Endodermal cell (in vitro differentiated cells): ENCODE data around the gene RUFY2. TPM values are rescaled to one million over a fixed set of nuclear protein-coding genes. Genes with fewer than 3 reads are reported as not detected.

Experiments used
- DNase-seq: peaks from one replicate; pipeline ENCODE4 v3.0.0-alpha.2; 2017
- H3K27ac ChIP-seq: 2 replicates; pipeline ENCODE4 v1.5.1; 2013; ENCODE audit warnings: mild to moderate bottlenecking, low read depth, low read length, moderate library complexity
- H3K27me3 ChIP-seq: 2 replicates; pipeline ENCODE4 v1.6.1; 2013; ENCODE audit warnings: mild to moderate bottlenecking, low read length, moderate library complexity; ENCODE audit not compliant: insufficient read depth, control insufficient read depth, poor library complexity, severe bottlenecking
- H3K36me3 ChIP-seq: 2 replicates; pipeline ENCODE4 v1.7.0; 2013; ENCODE audit warnings: mild to moderate bottlenecking, low read length, moderate library complexity; ENCODE audit not compliant: control insufficient read depth, insufficient read depth
- H3K4me1 ChIP-seq: one replicate; pipeline ENCODE4 v1.7.0; 2013; ENCODE audit warnings: low read length; ENCODE audit not compliant: control insufficient read depth, insufficient read depth
- H3K4me3 ChIP-seq: 2 replicates; pipeline ENCODE4 v1.5.1; 2013; ENCODE audit warnings: mild to moderate bottlenecking, low read length, moderate library complexity
- H3K9ac ChIP-seq: 2 replicates; pipeline ENCODE4 v1.6.1; 2013; ENCODE audit warnings: mild to moderate bottlenecking, low read length, moderate library complexity; ENCODE audit not compliant: poor library complexity, severe bottlenecking; ENCODE audit errors: extremely low read depth
- H3K9me3 ChIP-seq: 2 replicates; pipeline ENCODE4 v1.6.1; 2013; ENCODE audit warnings: mild to moderate bottlenecking, low read length, moderate library complexity; ENCODE audit not compliant: control insufficient read depth
- H3K27ac Mint-ChIP-seq: 2 replicates; pipeline ENCODE4 v1.8.0; 2020; ENCODE audit warnings: mixed read lengths
- H3K27me3 Mint-ChIP-seq: 2 replicates; pipeline ENCODE4 v1.8.0; 2021; ENCODE audit warnings: mild to moderate bottlenecking, mixed read lengths; ENCODE audit not compliant: insufficient read depth
- H3K36me3 Mint-ChIP-seq: 2 replicates; pipeline ENCODE4 v1.8.0; 2020; ENCODE audit warnings: low read depth, mixed read lengths
- H3K4me1 Mint-ChIP-seq: 2 replicates; pipeline ENCODE4 v1.8.0; 2020; ENCODE audit warnings: mixed read lengths
- H3K4me3 Mint-ChIP-seq: 2 replicates; pipeline ENCODE4 v1.8.0; 2020; ENCODE audit warnings: mild to moderate bottlenecking, moderate library complexity, mixed read lengths
- H3K9me3 Mint-ChIP-seq: 2 replicates; pipeline ENCODE4 v1.8.0; 2020; ENCODE audit warnings: mild to moderate bottlenecking, mixed read lengths
- WGBS, 2 experiments: methylation state at CpG; one replicate each; pipeline versions ENCODE4 v1.1.5 to v1.1.7; 2013; ENCODE audit warnings: missing lambda C conversion rate in 2 of 2, mixed read lengths in 1 of 2; ENCODE audit not compliant: insufficient coverage in 1 of 2, insufficient read length in 1 of 2; 5-methylcytosine and 5-hydroxymethylcytosine counted together
- total RNA-seq, 2 donors: library from RNA; stranded (reverse); fragmentation: NEBNext Ultra II Directional in 1 of 2; extraction: Animal tissue kit (Norgen Biotek cat#: 25700) in 1 of 2; gene quantifications; 2 replicates in 1 of 2; 3 replicates in 1 of 2; pipeline ENCODE4 v1.2.1, GENCODE V29; 2021
- TF ChIP-seq, protein P1 (sequence below): fragments of 200-600 bp; sonication (generic); conservative IDR thresholded peaks from 2 replicates; pipeline ENCODE4 v1.5.0; 2021; ENCODE audit warnings: antibody characterized with exemption, mild to moderate bottlenecking

RUFY2 gene
- total RNA-seq, 2 donors from 2014 or later, result 21.1 to 26.9 TPM

DNA sequence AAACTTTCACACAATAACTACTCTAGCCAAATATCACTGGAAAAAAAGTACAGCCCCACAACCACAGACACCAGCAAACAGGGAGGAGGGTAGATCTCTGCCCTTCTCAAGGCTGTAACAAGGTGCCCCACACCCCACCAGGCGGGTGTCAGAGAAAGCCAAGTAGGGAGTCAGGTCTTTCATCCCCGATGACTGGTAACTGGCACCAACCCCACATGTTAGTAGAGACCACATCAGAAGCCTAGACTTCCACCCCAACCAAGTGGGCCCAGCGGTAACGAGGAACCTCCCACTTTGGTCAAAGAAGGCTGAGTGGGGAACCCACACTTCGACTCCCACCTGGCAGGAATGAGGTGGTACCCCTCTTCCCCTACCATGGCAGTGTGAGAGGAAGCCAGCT lies 16.4 kb upstream of the RUFY2 start:
- Mint-ChIP-seq H3K27ac (no peak overlapping the region), H3K9me3 (no peaks in the 10 kb centered on the region), H3K4me1 (no peaks in the 10 kb centered on the region), H3K27me3 (no peaks in the 10 kb centered on the region), H3K4me3 (no peak overlapping the region), H3K36me3 (peaks cover 66% of the 10 kb centered on the region)
- no peak overlapping the region for H3K9ac ChIP-seq
- TF ChIP-seq, protein P1, sequence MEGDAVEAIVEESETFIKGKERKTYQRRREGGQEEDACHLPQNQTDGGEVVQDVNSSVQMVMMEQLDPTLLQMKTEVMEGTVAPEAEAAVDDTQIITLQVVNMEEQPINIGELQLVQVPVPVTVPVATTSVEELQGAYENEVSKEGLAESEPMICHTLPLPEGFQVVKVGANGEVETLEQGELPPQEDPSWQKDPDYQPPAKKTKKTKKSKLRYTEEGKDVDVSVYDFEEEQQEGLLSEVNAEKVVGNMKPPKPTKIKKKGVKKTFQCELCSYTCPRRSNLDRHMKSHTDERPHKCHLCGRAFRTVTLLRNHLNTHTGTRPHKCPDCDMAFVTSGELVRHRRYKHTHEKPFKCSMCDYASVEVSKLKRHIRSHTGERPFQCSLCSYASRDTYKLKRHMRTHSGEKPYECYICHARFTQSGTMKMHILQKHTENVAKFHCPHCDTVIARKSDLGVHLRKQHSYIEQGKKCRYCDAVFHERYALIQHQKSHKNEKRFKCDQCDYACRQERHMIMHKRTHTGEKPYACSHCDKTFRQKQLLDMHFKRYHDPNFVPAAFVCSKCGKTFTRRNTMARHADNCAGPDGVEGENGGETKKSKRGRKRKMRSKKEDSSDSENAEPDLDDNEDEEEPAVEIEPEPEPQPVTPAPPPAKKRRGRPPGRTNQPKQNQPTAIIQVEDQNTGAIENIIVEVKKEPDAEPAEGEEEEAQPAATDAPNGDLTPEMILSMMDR, result no peak
- H3K27me3 ChIP-seq, result no peaks in the 10 kb centered on the region
- H3K4me1 ChIP-seq, result no peaks in the 10 kb centered on the region
- no peak overlapping the region for H3K4me3 ChIP-seq
- 85% methylated on average over 5 of the region's 5 CpGs; no CpG with 5 or more reads in 1 of the 2 experiments for WGBS, 2 experiments
- no peak for DNase-seq
- no peaks in the 10 kb centered on the region for H3K9me3 ChIP-seq
- H3K27ac ChIP-seq, result no peak overlapping the region
- peaks cover 67% of the 10 kb centered on the region for H3K36me3 ChIP-seq

DNA sequence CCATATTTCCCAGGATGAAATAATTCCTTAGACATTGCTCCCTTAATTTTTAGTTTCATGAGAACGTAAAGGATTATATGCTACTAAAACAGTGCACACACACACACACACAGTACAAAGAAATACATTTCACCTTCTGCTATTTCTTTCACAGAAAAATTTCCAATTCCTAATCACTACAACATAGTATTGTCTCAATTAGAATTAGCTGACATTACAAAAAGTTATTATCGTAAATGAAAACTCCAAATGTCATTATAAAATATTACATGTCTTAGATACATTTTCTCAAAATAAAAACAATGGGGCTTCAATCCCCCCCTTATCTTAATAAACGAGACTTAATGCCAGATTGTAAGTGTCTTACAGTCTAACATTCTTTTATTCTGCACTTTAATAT lies 12.3 kb upstream of the RUFY2 start:
- peaks cover 79% of the 10 kb centered on the region for H3K36me3 Mint-ChIP-seq
- peaks cover 90% of the 10 kb centered on the region for H3K36me3 ChIP-seq

DNA sequence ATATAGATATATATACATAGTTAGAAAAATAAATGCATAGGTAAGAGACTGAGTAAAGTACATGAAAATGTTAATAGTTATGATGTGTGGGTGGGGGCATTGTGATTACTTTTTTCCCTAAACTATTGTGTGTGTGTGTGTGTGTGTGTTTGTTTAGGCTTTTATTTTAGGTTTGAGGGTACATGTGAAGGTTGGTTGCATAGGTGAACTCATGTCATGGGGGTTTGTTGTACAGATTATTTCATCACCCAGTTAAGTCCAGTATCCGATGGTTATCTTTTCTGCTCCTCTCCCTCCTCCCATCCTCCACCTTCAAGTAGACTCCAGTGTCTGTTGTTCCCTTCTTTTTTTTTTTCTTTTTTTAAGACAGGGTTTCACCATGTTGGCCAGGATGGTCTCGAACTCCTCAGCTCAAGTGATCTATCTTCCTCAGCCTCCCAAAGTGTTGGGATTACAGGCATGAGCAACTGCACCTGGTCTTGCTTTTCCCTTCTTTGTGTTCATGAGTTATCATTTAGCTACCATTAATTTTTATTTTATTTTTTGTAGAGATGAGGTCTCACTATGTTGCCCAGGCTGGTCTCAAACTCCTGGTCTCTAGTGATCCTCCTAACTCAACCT lies 1.9 kb upstream of the RUFY2 start:
- WGBS, 2 experiments, result 91% methylated on average over 2 of the region's 2 CpGs; no CpG with 5 or more reads in 1 of the 2 experiments
- Histone ChIP-seq H3K27me3 (no peaks in the 10 kb centered on the region), H3K9ac (no peak overlapping the region), H3K4me1 (no peaks in the 10 kb centered on the region), H3K27ac (no peak overlapping the region), H3K36me3 (peaks cover 6% of the 10 kb centered on the region), H3K9me3 (no peaks in the 10 kb centered on the region), H3K4me3 (no peak overlapping the region)
- Mint-ChIP-seq H3K36me3 (peaks cover 13% of the 10 kb centered on the region), H3K27me3 (no peaks in the 10 kb centered on the region), H3K9me3 (no peaks in the 10 kb centered on the region), H3K4me3 (no peak overlapping the region), H3K27ac (no peak overlapping the region), H3K4me1 (peaks cover 15% of the 10 kb centered on the region)
- DNase-seq, result no peak
- TF ChIP-seq, protein P1, result no peak

More for the DNA sequence above, 12.3 kb upstream of the RUFY2 start:
- H3K27me3 ChIP-seq, result no peaks in the 10 kb centered on the region
- H3K4me3 Mint-ChIP-seq, result no peak overlapping the region
- no peaks in the 10 kb centered on the region for H3K9me3 Mint-ChIP-seq
- H3K4me1 ChIP-seq, result no peaks in the 10 kb centered on the region
- WGBS, 2 experiments, result 92 to 95% methylated on average over 2 to 3 of the region's 3 CpGs
- no peak overlapping the region for H3K4me3 ChIP-seq
- TF ChIP-seq, protein P1, result no peak
- no peaks in the 10 kb centered on the region for H3K4me1 Mint-ChIP-seq
- H3K27ac Mint-ChIP-seq, result no peak overlapping the region
- H3K9ac ChIP-seq, result no peak overlapping the region
- H3K27ac ChIP-seq, result no peak overlapping the region
- H3K27me3 Mint-ChIP-seq, result no peaks in the 10 kb centered on the region
- no peaks in the 10 kb centered on the region for H3K9me3 ChIP-seq
- DNase-seq, result no peak
